ENCODE data around the gene WAC.

The WAC gene

DNA sequence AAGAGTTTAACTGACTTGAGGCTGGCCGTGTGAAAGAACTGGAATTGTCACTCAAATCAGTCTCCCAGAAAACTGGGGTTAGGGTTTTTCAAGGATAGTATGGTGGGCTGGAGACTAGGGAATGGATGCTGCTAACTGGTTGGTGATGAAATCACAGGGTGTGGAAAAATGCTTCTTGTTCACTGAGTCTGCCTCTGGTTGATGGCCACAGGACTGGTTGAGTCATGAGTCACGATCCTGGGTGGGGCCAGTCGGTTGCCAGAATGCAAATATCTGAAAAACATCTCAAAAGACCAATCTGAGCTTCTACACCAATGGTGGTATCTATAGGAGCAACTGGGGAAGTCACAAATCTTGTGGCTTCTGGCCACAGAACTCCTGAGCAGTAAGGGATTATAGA is 128.1 kb downstream of the WAC start:
- H3K27ac ChIP-seq (ENCODE audit: poor library complexity, severe bottlenecking), result no peak overlapping the region
- ATAC-seq (ENCODE audit: low read depth) (peak; percentile 73), DNase-seq (ENCODE audit: low spot score) (no peak)
- H3K9me3 ChIP-seq (ENCODE audit: severe bottlenecking), result no peaks in the 10 kb centered on the region
- no peak overlapping the region for H3K4me3 ChIP-seq (ENCODE audit: severe bottlenecking)
- no peaks in the 10 kb centered on the region for H3K4me1 ChIP-seq (ENCODE audit: insufficient read depth, poor library complexity, severe bottlenecking)
- TF ChIP-seq, protein P1, sequence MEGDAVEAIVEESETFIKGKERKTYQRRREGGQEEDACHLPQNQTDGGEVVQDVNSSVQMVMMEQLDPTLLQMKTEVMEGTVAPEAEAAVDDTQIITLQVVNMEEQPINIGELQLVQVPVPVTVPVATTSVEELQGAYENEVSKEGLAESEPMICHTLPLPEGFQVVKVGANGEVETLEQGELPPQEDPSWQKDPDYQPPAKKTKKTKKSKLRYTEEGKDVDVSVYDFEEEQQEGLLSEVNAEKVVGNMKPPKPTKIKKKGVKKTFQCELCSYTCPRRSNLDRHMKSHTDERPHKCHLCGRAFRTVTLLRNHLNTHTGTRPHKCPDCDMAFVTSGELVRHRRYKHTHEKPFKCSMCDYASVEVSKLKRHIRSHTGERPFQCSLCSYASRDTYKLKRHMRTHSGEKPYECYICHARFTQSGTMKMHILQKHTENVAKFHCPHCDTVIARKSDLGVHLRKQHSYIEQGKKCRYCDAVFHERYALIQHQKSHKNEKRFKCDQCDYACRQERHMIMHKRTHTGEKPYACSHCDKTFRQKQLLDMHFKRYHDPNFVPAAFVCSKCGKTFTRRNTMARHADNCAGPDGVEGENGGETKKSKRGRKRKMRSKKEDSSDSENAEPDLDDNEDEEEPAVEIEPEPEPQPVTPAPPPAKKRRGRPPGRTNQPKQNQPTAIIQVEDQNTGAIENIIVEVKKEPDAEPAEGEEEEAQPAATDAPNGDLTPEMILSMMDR (IDR thresholded peaks at IDR 0.05; ENCODE audit: poor library complexity, severe bottlenecking), result no peak
- H3K36me3 ChIP-seq (ENCODE audit: low read depth), result no peaks in the 10 kb centered on the region
- no peaks in the 10 kb centered on the region for H3K27me3 ChIP-seq (ENCODE audit: insufficient read depth, poor library complexity, severe bottlenecking)

DNA sequence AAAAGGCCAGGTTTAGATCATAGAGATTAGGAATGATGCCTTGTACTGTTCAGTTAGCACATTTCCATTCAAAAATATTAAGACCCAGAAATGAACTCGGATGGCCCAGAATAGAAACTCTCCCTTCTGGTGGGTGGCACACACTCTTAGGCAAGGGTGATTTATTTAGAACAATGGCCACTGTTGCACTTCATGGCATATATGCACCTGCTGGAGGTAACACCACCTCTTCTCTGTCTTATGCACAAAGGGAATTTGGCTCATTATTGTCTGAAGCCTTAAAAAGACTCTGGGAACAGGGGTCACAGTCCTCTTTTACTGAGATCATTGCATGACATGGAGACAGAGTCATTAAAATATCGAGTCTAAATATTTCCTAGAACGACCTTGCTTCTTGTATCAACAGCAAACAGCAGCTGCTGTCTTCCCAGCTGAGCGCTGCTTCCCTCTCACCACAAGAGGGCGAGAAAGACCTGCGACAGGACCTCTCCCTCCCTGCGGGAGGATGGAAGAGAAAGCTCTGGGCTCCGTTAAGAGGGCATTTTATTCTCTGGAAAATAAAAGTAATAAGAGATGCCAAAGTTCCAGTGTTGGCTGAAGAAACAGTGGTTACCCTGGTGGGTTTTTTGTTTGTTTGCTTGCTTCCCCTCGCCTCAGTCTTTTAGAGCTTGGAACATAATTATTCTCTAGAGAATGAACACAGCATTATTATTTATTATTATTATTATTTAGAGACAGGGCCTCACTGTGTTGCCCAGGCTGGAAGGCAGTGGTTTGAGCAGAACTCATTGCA is 130.9 kb downstream of the WAC start:
- Histone ChIP-seq H3K27ac (ENCODE audit: poor library complexity, severe bottlenecking) (no peak overlapping the region), H3K4me1 (ENCODE audit: insufficient read depth, poor library complexity, severe bottlenecking) (no peaks in the 10 kb centered on the region), H3K4me3 (ENCODE audit: severe bottlenecking) (no peak overlapping the region), H3K36me3 (ENCODE audit: low read depth) (no peaks in the 10 kb centered on the region), H3K27me3 (ENCODE audit: insufficient read depth, poor library complexity, severe bottlenecking) (peaks cover 20% of the 10 kb centered on the region), H3K9me3 (ENCODE audit: severe bottlenecking) (no peaks in the 10 kb centered on the region)
- TF ChIP-seq, protein P1 (IDR thresholded peaks at IDR 0.05; ENCODE audit: poor library complexity, severe bottlenecking), result peak; percentile 93
- ATAC-seq (ENCODE audit: low read depth) (peak; percentile 89), DNase-seq (ENCODE audit: low spot score) (no peak)

DNA sequence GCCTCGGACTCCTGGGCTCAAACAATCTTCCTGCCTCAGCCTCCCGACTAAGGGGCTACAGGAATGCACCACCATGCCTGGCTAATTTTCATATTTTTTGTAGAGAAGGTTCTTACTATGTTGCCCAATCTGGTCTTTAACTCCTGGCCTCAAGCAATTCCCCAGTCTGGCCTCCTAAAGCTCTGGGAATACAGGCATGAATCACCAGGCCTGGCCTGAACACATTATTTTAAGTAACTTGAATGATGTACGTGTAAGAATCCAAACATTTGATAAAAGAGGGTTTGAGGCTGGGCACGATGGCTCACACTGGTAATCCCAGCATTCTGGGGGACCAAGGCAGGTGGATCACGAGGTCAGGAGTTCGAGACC is 131.4 kb downstream of the WAC start:
- ATAC-seq (ENCODE audit: low read depth), result no peak
- peaks cover 26% of the 10 kb centered on the region for H3K27me3 ChIP-seq (ENCODE audit: insufficient read depth, poor library complexity, severe bottlenecking)
- no peak for DNase-seq (ENCODE audit: low spot score)
- H3K27ac ChIP-seq (ENCODE audit: poor library complexity, severe bottlenecking), result no peak overlapping the region
- TF ChIP-seq, protein P1 (IDR thresholded peaks at IDR 0.05; ENCODE audit: poor library complexity, severe bottlenecking), result no peak
- no peak overlapping the region for H3K4me3 ChIP-seq (ENCODE audit: severe bottlenecking)
- H3K9me3 ChIP-seq (ENCODE audit: severe bottlenecking), result no peaks in the 10 kb centered on the region
- no peaks in the 10 kb centered on the region for H3K4me1 ChIP-seq (ENCODE audit: insufficient read depth, poor library complexity, severe bottlenecking)
- no peaks in the 10 kb centered on the region for H3K36me3 ChIP-seq (ENCODE audit: low read depth)

DNA sequence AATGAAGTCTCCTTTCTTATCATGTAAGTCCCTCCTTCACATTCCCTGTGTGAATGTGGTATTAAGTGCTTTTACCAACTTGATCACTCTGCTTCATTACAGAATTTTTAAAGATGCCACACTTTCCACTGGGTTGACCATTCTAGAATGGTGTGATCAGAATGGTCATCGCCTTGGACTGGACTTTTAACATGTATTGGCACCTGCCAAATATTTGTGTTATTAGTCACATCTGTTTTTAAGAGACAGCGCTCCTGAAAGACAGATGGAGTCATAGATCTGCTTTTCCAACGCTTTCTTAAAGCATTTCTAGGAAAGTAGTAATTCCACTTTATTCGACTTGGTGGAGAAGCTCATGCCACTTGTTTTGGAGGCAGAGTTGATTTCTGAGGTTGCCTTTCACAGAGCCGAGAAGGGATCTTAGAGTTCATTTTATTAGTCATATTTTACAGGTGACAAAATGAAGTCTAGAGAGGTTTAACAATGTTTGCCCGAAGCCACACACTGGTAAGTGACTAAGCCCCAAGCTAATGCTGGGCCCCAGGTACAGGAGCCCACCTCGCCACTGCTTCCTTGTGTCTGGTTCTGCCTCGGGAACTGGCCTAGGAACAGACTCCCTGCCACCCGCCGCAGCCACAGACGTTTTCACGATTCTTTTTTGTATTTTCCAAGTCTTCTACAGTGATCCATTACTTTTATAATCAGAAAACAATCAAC is 134.0 kb downstream of the WAC start:
- no peak for DNase-seq (ENCODE audit: low spot score)
- Histone ChIP-seq H3K27me3 (ENCODE audit: insufficient read depth, poor library complexity, severe bottlenecking) (peaks cover 36% of the 10 kb centered on the region), H3K4me3 (ENCODE audit: severe bottlenecking) (no peak overlapping the region), H3K27ac (ENCODE audit: poor library complexity, severe bottlenecking) (no peak overlapping the region), H3K9me3 (ENCODE audit: severe bottlenecking) (no peaks in the 10 kb centered on the region), H3K4me1 (ENCODE audit: insufficient read depth, poor library complexity, severe bottlenecking) (no peaks in the 10 kb centered on the region), H3K36me3 (ENCODE audit: low read depth) (no peaks in the 10 kb centered on the region)
- ATAC-seq (ENCODE audit: low read depth), result no peak
- TF ChIP-seq, protein P1 (IDR thresholded peaks at IDR 0.05; ENCODE audit: poor library complexity, severe bottlenecking), result no peak

All from RWPE2 (cell line).